22Rv1 (cell line): ENCODE data around the gene MYCL.

ENCODE experiments used
- ZFX ChIP-seq: fragments of 450-650 bp; IDR thresholded peaks from 2 replicates; pipeline ENCODE4 v1.6.1; 2017; ENCODE audit warnings: antibody characterized with exemption, borderline replicate concordance
- TF ChIP-seq, protein P1 (sequence below): fragments of 450-650 bp; IDR thresholded peaks from 2 replicates; pipeline ENCODE4 v1.5.1; 2017; ENCODE audit warnings: mild to moderate bottlenecking

DNA sequence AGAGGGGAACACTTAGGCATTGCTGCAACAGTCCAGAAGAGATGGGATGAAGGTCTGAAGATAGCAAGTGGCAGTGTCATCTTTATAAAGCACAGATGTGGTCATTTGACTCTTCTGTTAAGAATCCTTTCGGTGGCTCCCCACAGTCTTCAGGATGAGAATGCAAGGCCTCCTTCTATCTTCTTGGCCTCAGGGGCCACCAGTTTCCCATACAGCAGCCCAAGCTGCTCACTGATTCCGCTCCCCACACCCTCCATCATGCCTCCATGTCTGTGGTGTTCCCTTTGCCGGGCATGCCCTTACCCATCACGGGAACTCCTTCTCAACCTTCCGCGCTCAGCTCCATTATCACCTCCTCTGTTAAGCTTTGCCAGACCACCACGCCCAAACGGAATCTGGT lies 37.1 kb upstream of the MYCL start:
- TF ChIP-seq, protein P1, sequence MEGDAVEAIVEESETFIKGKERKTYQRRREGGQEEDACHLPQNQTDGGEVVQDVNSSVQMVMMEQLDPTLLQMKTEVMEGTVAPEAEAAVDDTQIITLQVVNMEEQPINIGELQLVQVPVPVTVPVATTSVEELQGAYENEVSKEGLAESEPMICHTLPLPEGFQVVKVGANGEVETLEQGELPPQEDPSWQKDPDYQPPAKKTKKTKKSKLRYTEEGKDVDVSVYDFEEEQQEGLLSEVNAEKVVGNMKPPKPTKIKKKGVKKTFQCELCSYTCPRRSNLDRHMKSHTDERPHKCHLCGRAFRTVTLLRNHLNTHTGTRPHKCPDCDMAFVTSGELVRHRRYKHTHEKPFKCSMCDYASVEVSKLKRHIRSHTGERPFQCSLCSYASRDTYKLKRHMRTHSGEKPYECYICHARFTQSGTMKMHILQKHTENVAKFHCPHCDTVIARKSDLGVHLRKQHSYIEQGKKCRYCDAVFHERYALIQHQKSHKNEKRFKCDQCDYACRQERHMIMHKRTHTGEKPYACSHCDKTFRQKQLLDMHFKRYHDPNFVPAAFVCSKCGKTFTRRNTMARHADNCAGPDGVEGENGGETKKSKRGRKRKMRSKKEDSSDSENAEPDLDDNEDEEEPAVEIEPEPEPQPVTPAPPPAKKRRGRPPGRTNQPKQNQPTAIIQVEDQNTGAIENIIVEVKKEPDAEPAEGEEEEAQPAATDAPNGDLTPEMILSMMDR, result no peak
- TF ChIP-seq ZFX, result no peak
